K562 (cell line): ENCODE data around the gene BZW2. TPM values are rescaled to one million over a fixed set of nuclear protein-coding genes. Genes with fewer than 3 reads are reported as not detected.
A peak's percentile ranks its signal among the peaks of the same experiment; 100 is the strongest.

Experiments used
- CCNT2 ChIP-seq: IDR thresholded peaks from 2 replicates; pipeline ENCODE4 v1.6.1; 2011; ENCODE audit warnings: borderline replicate concordance, low read depth, mild to moderate bottlenecking, moderate library complexity, mixed read lengths, low read length; ENCODE audit not compliant: insufficient read length; ENCODE audit errors: extremely low read depth
- CEBPG ChIP-seq, 3 experiments: fragments of 200-800 bp in 1 of 3; sonication (Bioruptor generic) in 1 of 3; sonication (generic) in 1 of 3; formaldehyde crosslinking in 1 of 3; IDR thresholded peaks in 2 of 3; conservative IDR thresholded peaks in 1 of 3; 2 replicates each; pipeline versions ENCODE4 v1.6.1 to v1.8.0; 2016 to 2022; ENCODE audit warnings: missing compliant biosample characterization in 2 of 3, missing genetic modification characterization in 2 of 3, mild to moderate bottlenecking in 1 of 3, missing genetic modification reagents in 1 of 3
- DNMT1 ChIP-seq: fragments of 450-650 bp; IDR thresholded peaks from 2 replicates; pipeline ENCODE4 v1.6.1; 2016; ENCODE audit warnings: antibody characterized with exemption, mild to moderate bottlenecking
- FOXK2 ChIP-seq, 2 experiments: fragments of 450-650 bp; IDR thresholded peaks in 1 of 2; conservative IDR thresholded peaks in 1 of 2; 2 replicates each; pipeline ENCODE4 v1.6.1; 2016; ENCODE audit warnings: low read depth in 2 of 2, mild to moderate bottlenecking in 1 of 2
- FOXM1 ChIP-seq, 2 experiments: fragments of 450-650 bp in 1 of 2; sonication (generic) in 1 of 2; formaldehyde crosslinking in 1 of 2; IDR thresholded peaks; 2 replicates each; pipeline versions ENCODE4 v1.6.1 to v1.9.0; 2017 to 2022; ENCODE audit warnings: low read depth in 2 of 2, mild to moderate bottlenecking in 2 of 2, missing genetic modification reagents in 1 of 2, moderate library complexity in 1 of 2
- HDAC1 ChIP-seq, 2 experiments: fragments of 450-650 bp; IDR thresholded peaks; 2 replicates each; pipeline ENCODE4 v1.6.1; 2016 to 2017; ENCODE audit warnings: inconsistent platforms in 1 of 2, mild to moderate bottlenecking in 1 of 2, moderate library complexity in 1 of 2
- HINFP ChIP-seq: fragments of 450-650 bp; conservative IDR thresholded peaks from 2 replicates; pipeline ENCODE4 v1.6.1; 2016; ENCODE audit warnings: missing genetic modification characterization, low read depth, mild to moderate bottlenecking, control low read depth, missing compliant biosample characterization
- MEIS2 ChIP-seq: fragments of 450-650 bp; IDR thresholded peaks from 2 replicates; pipeline ENCODE4 v1.6.1; 2014; ENCODE audit warnings: mild to moderate bottlenecking; ENCODE audit not compliant: partially characterized antibody
- NBN ChIP-seq: fragments of 450-650 bp; IDR thresholded peaks from 2 replicates; pipeline ENCODE4 v1.6.1; 2016; ENCODE audit warnings: low read depth, mild to moderate bottlenecking
- NFE2 ChIP-seq: IDR thresholded peaks from 2 replicates; pipeline ENCODE4 v1.6.1; 2014; ENCODE audit warnings: antibody characterized with exemption, low read depth
- NFYB ChIP-seq: IDR thresholded peaks from 2 replicates; pipeline ENCODE4 v1.6.1; 2011; ENCODE audit warnings: mild to moderate bottlenecking, moderate library complexity; ENCODE audit not compliant: insufficient read length; ENCODE audit errors: extremely low read depth
- PHF8 ChIP-seq: fragments of 200-600 bp; sonication (generic); IDR thresholded peaks from 2 replicates; pipeline ENCODE4 v1.6.1; 2012; ENCODE audit warnings: mixed run types, mild to moderate bottlenecking, inconsistent platforms, low read length, moderate library complexity, borderline replicate concordance
- PKNOX1 ChIP-seq: fragments of 450-650 bp; IDR thresholded peaks from 2 replicates; pipeline ENCODE4 v1.6.1; 2016
- PTTG1 ChIP-seq: fragments of 450-650 bp; IDR thresholded peaks from 2 replicates; pipeline ENCODE4 v1.6.1; 2016; ENCODE audit warnings: low read depth, mild to moderate bottlenecking, missing genetic modification characterization, missing compliant biosample characterization
- SMARCA4 ChIP-seq: fragments of 450-650 bp; IDR thresholded peaks from 2 replicates; pipeline ENCODE4 v1.6.1; 2016
- SMARCA5 ChIP-seq: fragments of 450-650 bp; IDR thresholded peaks from 2 replicates; pipeline ENCODE4 v1.6.1; 2016
- SUPT5H ChIP-seq: fragments of 450-650 bp; IDR thresholded peaks from 2 replicates; pipeline ENCODE4 v1.6.1; 2016
- VEZF1 ChIP-seq: fragments of 200-800 bp; sonication (Bioruptor generic); IDR thresholded peaks from 2 replicates; pipeline ENCODE4 v1.6.1; 2017; ENCODE audit warnings: missing genetic modification characterization, missing compliant biosample characterization
- ZBTB7A ChIP-seq: IDR thresholded peaks from 2 replicates; pipeline ENCODE4 v1.6.1; 2011; ENCODE audit warnings: low read depth, mild to moderate bottlenecking, low read length, moderate library complexity, borderline replicate concordance; ENCODE audit not compliant: control insufficient read depth
- ZNF512 ChIP-seq: IDR thresholded peaks from 2 replicates; pipeline ENCODE4 v1.6.1; 2016; ENCODE audit warnings: missing genetic modification characterization, missing compliant biosample characterization
- polyA plus RNA-seq, 8 experiments: library from polyadenylated mRNA; depleted of rRNA in 4 of 8; stranded (reverse) in 5 of 8; unstranded in 3 of 8; fragments of >200 nt; fragmentation: Nextera tagmentation in 2 of 8; fragmentation: Illumina TruSeq in 1 of 8; extraction: Ambion mirVana in 2 of 8; extraction: Trizol in 1 of 8; gene quantifications; 2 replicates each; pipeline versions ENCODE4 v1.2.1 to v1.2.3, GENCODE V29; 2011 to 2014; ENCODE audit warnings: inconsistent platforms in 1 of 8, missing spikeins in 1 of 8
- total RNA-seq, 7 experiments: library from RNA; depleted of rRNA in 6 of 7; stranded (reverse); fragments of >200 nt in 6 of 7; fragmentation: Illumina TruSeq in 2 of 7; extraction: Trizol in 2 of 7; gene quantifications; 2 replicates each; pipeline versions ENCODE4 v1.2.1 to v1.2.3, GENCODE V29; 2011 to 2021; ENCODE audit warnings: low replicate concordance in 1 of 7

The BZW2 gene
- total and polyA plus RNA-seq, 9 of the 15 experiments (the other 6 are each of a cell fraction or from before 2014, with no cell fraction given): 140 to 316 (median 173) TPM

- peak; percentile 68 for TF ChIP-seq FOXM1 (IDR thresholded peaks at IDR 0.05; ENCODE audit: low read depth)
- TF ChIP-seq FOXM1 (CRISPR knock-in tag; IDR thresholded peaks at IDR 0.05; ENCODE audit: low read depth): no peak
- peak; percentile 86 for TF ChIP-seq NFYB
- TF ChIP-seq ZNF512 (tag): peak; percentile 91
- peak in 1 of 2 experiments; percentile 44; a peak in 2 of 4 replicates for TF ChIP-seq FOXK2 (conservative IDR thresholded peaks at IDR 0.05 in 1 of 2, IDR thresholded peaks at IDR 0.05 in 1 of 2; ENCODE audit: low read depth in 2 of 2)
- peak in 1 of 2 experiments; percentile 44; a peak in 1 of 4 replicates for TF ChIP-seq HDAC1 (IDR thresholded peaks at IDR 0.05)
- TF ChIP-seq PKNOX1: peak; percentile 58
- TF ChIP-seq HINFP (tag): 0 out of 2 replicates have a peak, but pooled peaks have one; percentile 45
- TF ChIP-seq SMARCA5: peak; percentile 37; the same call in 1 of the 2 replicates
- peak; percentile 64; the same call in 1 of the 2 replicates for TF ChIP-seq PHF8
- TF ChIP-seq MEIS2: peak; percentile 41
- 0 out of 2 replicates have a peak, but pooled peaks have one; percentile 27 for TF ChIP-seq SUPT5H
- TF ChIP-seq VEZF1 (CRISPR knock-in tag): peak; percentile 78
- TF ChIP-seq SMARCA4: 0 out of 2 replicates have a peak, but pooled peaks have one; percentile 15
- peak; percentile 44 for TF ChIP-seq NFE2
- peak; percentile 52 for TF ChIP-seq CCNT2
- TF ChIP-seq CEBPG (CRISPR knock-in tag; IDR thresholded peaks at IDR 0.05): no peak
- TF ChIP-seq CEBPG (tag; conservative IDR thresholded peaks at IDR 0.05 in 1 of 2, IDR thresholded peaks at IDR 0.05 in 1 of 2): no peak
- no peak for TF ChIP-seq DNMT1
- TF ChIP-seq NBN: 0 out of 2 replicates have a peak, but pooled peaks have one; percentile 23
- TF ChIP-seq PTTG1 (tag): no peak
- TF ChIP-seq ZBTB7A: peak; percentile 76; the same call in 1 of the 2 replicates
Measured at GRCh38 chr7:16753102-16753931, 107.3 kb downstream of the BZW2 start, which contains the start of gene TSPAN13 (continued).
